Activated CD4-positive, alpha-beta T cell treated with anti-CD3 and anti-CD28 coated beads for 36 hours (primary cell): Measurements from ENCODE around the gene ERG28. TPM values are rescaled to one million over a fixed set of nuclear protein-coding genes. Genes with fewer than 3 reads are reported as not detected.

ENCODE experiments used
- ATAC-seq: fragments of 200-7000 bp; cut with Tn5 transposase; one replicate; pipeline ENCODE4 v1.10.0; 2021; ENCODE audit warnings: mild to moderate bottlenecking, moderate library complexity
- CTCF ChIA-PET: fragments of 350-600 bp; sonication (Branson Sonifier 250); formaldehyde crosslinking; loops from one replicate; lab custom pipeline; 2021; ENCODE audit warnings: antibody characterized with exemption; lab: Charles Lee
- POLR2A ChIA-PET: fragments of 350-600 bp; sonication (Branson Sonifier 250); formaldehyde crosslinking; loops from one replicate; lab custom pipeline; 2021; ENCODE audit warnings: antibody characterized with exemption, inconsistent platforms; lab: Charles Lee
- DNase-seq: peaks from one replicate; pipeline ENCODE4 v3.0.0-alpha.2; 2020
- H3K27ac Mint-ChIP-seq: one replicate; pipeline ENCODE4 v1.8.0; 2021; ENCODE audit warnings: mixed read lengths
- H3K27me3 Mint-ChIP-seq: one replicate; pipeline ENCODE4 v1.8.0; 2021; ENCODE audit warnings: mixed read lengths
- H3K36me3 Mint-ChIP-seq: one replicate; pipeline ENCODE4 v1.8.0; 2021; ENCODE audit warnings: low read depth, mixed read lengths
- H3K4me1 Mint-ChIP-seq: one replicate; pipeline ENCODE4 v1.8.0; 2021; ENCODE audit warnings: mixed read lengths
- H3K4me3 Mint-ChIP-seq: one replicate; pipeline ENCODE4 v1.8.0; 2021; ENCODE audit warnings: mild to moderate bottlenecking, moderate library complexity, mixed read lengths
- H3K9me3 Mint-ChIP-seq: one replicate; pipeline ENCODE4 v1.8.0; 2021; ENCODE audit warnings: low read depth, mixed read lengths
- intact Hi-C, 2 experiments: fragments of 100-400 bp; cut with DNase I in 1 of 2; cut with micrococcal nuclease in 1 of 2; formaldehyde crosslinking; loops; one replicate each; pipeline versions ENCODE4 v1.14.2 to v1.15.1; 2022 to 2024; cut with DNase I, micrococcal nuclease
- total RNA-seq, 2 experiments: library from RNA; stranded (reverse); gene quantifications; one replicate each; pipeline ENCODE4 v1.2.3, GENCODE V29; 2021

Gene ERG28
- 10 to 100 TPM; 19.1 to 23.7 TPM for total RNA-seq

- peak; percentile 99 for ATAC-seq
- CTCF ChIA-PET = interaction anchor here (0.5 to 1.9 kb wide), 17 partner anchors 10 to 353 kb away, joined by 3 to 17 read pairs (median 3); no protein-coding TSS in a partner anchor
- peak; percentile 97 for DNase-seq
- Mint-ChIP-seq H3K27me3 (no peaks in the 10 kb centered on the region), H3K4me3 (peak within 1 kb of the TSS; percentile 96), H3K9me3 (no peaks in the 10 kb centered on the region), H3K27ac (peak within 1 kb of the TSS; percentile 99), H3K4me1 (peaks cover 17% of the 10 kb centered on the region), H3K36me3 (peaks cover 8% of the 10 kb centered on the region)
- intact Hi-C loops = loop anchor here (1.0 to 5.0 kb wide), 16 partner anchors 12 to 1152 kb away; partner anchors contain the start of genes TMED10 (in 2 of the 2), ANGEL1 (in 1 of the 2), AREL1 (in 1 of the 2) and BATF (in 1 of the 2)
- POLR2A ChIA-PET = interaction anchor here (0.6 to 1.5 kb wide), 7 partner anchors 83 to 739 kb away, joined by 3 to 7 read pairs (median 6); no protein-coding TSS in a partner anchor
Measured at GRCh38 chr14:75660630-75661498, at the start of gene ERG28, which contains the start of gene TTLL5. Gene ERG28, minus strand, starts transcription at chr14:75660876. Its CDS starts 3,374 bp downstream, at chr14:75657502. Gene TTLL5, plus strand, starts transcription at chr14:75661246. Its CDS starts 1,904 bp downstream, at chr14:75663150.

GRCh38 chr14:75709207-75709812 is 48.6 kb upstream of the ERG28 start:
- no peak overlapping the region for H3K4me3 Mint-ChIP-seq
- POLR2A ChIA-PET = no interaction called here
- CTCF ChIA-PET = interaction anchor here (0.6 to 4.3 kb wide), 39 partner anchors 8 to 644 kb away, joined by 3 to 91 read pairs (median 4); partner anchors contain the start of gene TGFB3
- intact Hi-C loops = loop anchor here (1.0 to 5.0 kb wide), 5 partner anchors 173 to 675 kb away; no protein-coding TSS in a partner anchor
- no peaks in the 10 kb centered on the region for H3K27me3 Mint-ChIP-seq
- H3K9me3 Mint-ChIP-seq = no peaks in the 10 kb centered on the region
- H3K27ac Mint-ChIP-seq = no peak overlapping the region
- ATAC-seq (peak; percentile 67), DNase-seq (peak; percentile 77)
- H3K4me1 Mint-ChIP-seq = peaks cover 4% of the 10 kb centered on the region
- peaks cover 2% of the 10 kb centered on the region for H3K36me3 Mint-ChIP-seq

- Mint-ChIP-seq H3K27ac (no peak overlapping the region), H3K4me1 (peaks cover 4% of the 10 kb centered on the region), H3K4me3 (no peak overlapping the region), H3K9me3 (no peaks in the 10 kb centered on the region), H3K27me3 (no peaks in the 10 kb centered on the region), H3K36me3 (peaks cover 18% of the 10 kb centered on the region)
- POLR2A ChIA-PET = interaction anchor here (0.7 kb wide), 1 partner anchor 164 kb away, joined by 3 read pairs; no protein-coding TSS in a partner anchor
- ATAC-seq (peak; percentile 71), DNase-seq (no peak)
- CTCF ChIA-PET = interaction anchor here (0.6 to 1.2 kb wide), 4 partner anchors 11 to 274 kb away, joined by 3 read pairs; no protein-coding TSS in a partner anchor
- intact Hi-C loops = loop anchor here in 1 of 2 experiments (5.0 kb wide), 1 partner anchor 177 kb away; no protein-coding TSS in a partner anchor
Measured at GRCh38 chr14:75705014-75705413, 44.3 kb upstream of the ERG28 start.

- ATAC-seq (no peak), DNase-seq (no peak)
- POLR2A ChIA-PET = no interaction called here
- Mint-ChIP-seq H3K36me3 (peaks cover 25% of the 10 kb centered on the region), H3K4me1 (peaks cover 4% of the 10 kb centered on the region), H3K27ac (no peak overlapping the region), H3K9me3 (no peaks in the 10 kb centered on the region), H3K4me3 (no peak overlapping the region), H3K27me3 (no peaks in the 10 kb centered on the region)
- intact Hi-C loops = no loop called here
- CTCF ChIA-PET = no interaction called here
Measured at GRCh38 chr14:75703467-75703866, 42.8 kb upstream of the ERG28 start.

GRCh38 chr14:75702616-75703261 is 42.1 kb upstream of the ERG28 start:
- intact Hi-C loops = no loop called here
- ChIA-PET POLR2A (interaction anchor here (0.6 kb wide), 1 partner anchor 318 kb away, joined by 3 read pairs; no protein-coding TSS in a partner anchor), CTCF (interaction anchor here (0.7 kb wide), 1 partner anchor 68 kb away, joined by 3 read pairs; no protein-coding TSS in a partner anchor)
- ATAC-seq = no peak
- Mint-ChIP-seq H3K27me3 (no peaks in the 10 kb centered on the region), H3K4me1 (peaks cover 4% of the 10 kb centered on the region), H3K9me3 (no peaks in the 10 kb centered on the region), H3K27ac (no peak overlapping the region), H3K4me3 (no peak overlapping the region), H3K36me3 (peaks cover 25% of the 10 kb centered on the region)
- DNase-seq = no peak

GRCh38 chr14:75702122-75702521 is 41.4 kb upstream of the ERG28 start:
- Mint-ChIP-seq H3K9me3 (no peaks in the 10 kb centered on the region), H3K36me3 (peaks cover 25% of the 10 kb centered on the region), H3K4me1 (peaks cover 4% of the 10 kb centered on the region), H3K4me3 (no peak overlapping the region), H3K27ac (no peak overlapping the region), H3K27me3 (no peaks in the 10 kb centered on the region)
- ChIA-PET POLR2A (interaction anchor here (0.6 kb wide), 1 partner anchor 318 kb away, joined by 3 read pairs; no protein-coding TSS in a partner anchor), CTCF (interaction anchor here (0.7 kb wide), 1 partner anchor 69 kb away, joined by 3 read pairs; no protein-coding TSS in a partner anchor)
- no peak for DNase-seq
- intact Hi-C loops = no loop called here
- no peak for ATAC-seq

GRCh38 chr14:75700295-75700694 is 39.6 kb upstream of the ERG28 start:
- no peak for ATAC-seq
- intact Hi-C loops = no loop called here
- Mint-ChIP-seq H3K27ac (no peak overlapping the region), H3K4me3 (no peak overlapping the region), H3K4me1 (peaks cover 4% of the 10 kb centered on the region), H3K9me3 (no peaks in the 10 kb centered on the region), H3K36me3 (peaks cover 28% of the 10 kb centered on the region), H3K27me3 (no peaks in the 10 kb centered on the region)
- ChIA-PET POLR2A (no interaction called here), CTCF (interaction anchor here (1.0 kb wide), 1 partner anchor 9 kb away, joined by 4 read pairs; no protein-coding TSS in a partner anchor)
- DNase-seq = no peak

GRCh38 chr14:75699331-75699730 is 38.7 kb upstream of the ERG28 start:
- POLR2A ChIA-PET = no interaction called here
- Mint-ChIP-seq H3K36me3 (peaks cover 36% of the 10 kb centered on the region), H3K4me1 (no peaks in the 10 kb centered on the region), H3K27ac (no peak overlapping the region), H3K27me3 (no peaks in the 10 kb centered on the region), H3K4me3 (no peak overlapping the region), H3K9me3 (peaks cover 4% of the 10 kb centered on the region)
- DNase-seq (no peak), ATAC-seq (no peak)
- CTCF ChIA-PET = interaction anchor here (1.0 kb wide), 1 partner anchor 10 kb away, joined by 4 read pairs; no protein-coding TSS in a partner anchor
- intact Hi-C loops = no loop called here

GRCh38 chr14:75697918-75698317 is 37.2 kb upstream of the ERG28 start:
- Mint-ChIP-seq H3K36me3 (peaks cover 49% of the 10 kb centered on the region), H3K4me3 (no peak overlapping the region), H3K27me3 (no peaks in the 10 kb centered on the region), H3K27ac (no peak overlapping the region), H3K4me1 (no peaks in the 10 kb centered on the region), H3K9me3 (peaks cover 4% of the 10 kb centered on the region)
- no peak for ATAC-seq
- DNase-seq = no peak
- intact Hi-C loops = no loop called here
- CTCF ChIA-PET = interaction anchor here (0.5 to 1.6 kb wide), 3 partner anchors 11 to 26 kb away, joined by 3 to 4 read pairs (median 4); no protein-coding TSS in a partner anchor
- POLR2A ChIA-PET = no interaction called here

GRCh38 chr14:75697386-75697785 is 36.7 kb upstream of the ERG28 start:
- intact Hi-C loops = no loop called here
- no peak overlapping the region for H3K27ac Mint-ChIP-seq
- H3K4me1 Mint-ChIP-seq = no peaks in the 10 kb centered on the region
- ATAC-seq (no peak), DNase-seq (no peak)
- no peak overlapping the region for H3K4me3 Mint-ChIP-seq
- CTCF ChIA-PET = interaction anchor here (1.1 to 1.6 kb wide), 3 partner anchors 12 to 119 kb away, joined by 3 to 4 read pairs (median 4); no protein-coding TSS in a partner anchor
- POLR2A ChIA-PET = no interaction called here
- H3K9me3 Mint-ChIP-seq = peaks cover 4% of the 10 kb centered on the region
- no peaks in the 10 kb centered on the region for H3K27me3 Mint-ChIP-seq
- H3K36me3 Mint-ChIP-seq = peaks cover 54% of the 10 kb centered on the region
